GM15510 (cell line): ENCODE measurements around the gene NDUFA8.

Experiments used
- POLR2A ChIP-seq: IDR thresholded peaks from 3 replicates; pipeline ENCODE4 v1.6.1; 2011; ENCODE audit warnings: borderline replicate concordance; ENCODE audit not compliant: insufficient read length; ENCODE audit errors: extremely low read depth

The NDUFA8 gene

GRCh38 chr9:122192261-122192875, 32.8 kb upstream of the NDUFA8 start:
- no peak for TF ChIP-seq POLR2A

GRCh38 chr9:122191584-122191983, 32.0 kb upstream of the NDUFA8 start:
- TF ChIP-seq POLR2A, result no peak

DNA sequence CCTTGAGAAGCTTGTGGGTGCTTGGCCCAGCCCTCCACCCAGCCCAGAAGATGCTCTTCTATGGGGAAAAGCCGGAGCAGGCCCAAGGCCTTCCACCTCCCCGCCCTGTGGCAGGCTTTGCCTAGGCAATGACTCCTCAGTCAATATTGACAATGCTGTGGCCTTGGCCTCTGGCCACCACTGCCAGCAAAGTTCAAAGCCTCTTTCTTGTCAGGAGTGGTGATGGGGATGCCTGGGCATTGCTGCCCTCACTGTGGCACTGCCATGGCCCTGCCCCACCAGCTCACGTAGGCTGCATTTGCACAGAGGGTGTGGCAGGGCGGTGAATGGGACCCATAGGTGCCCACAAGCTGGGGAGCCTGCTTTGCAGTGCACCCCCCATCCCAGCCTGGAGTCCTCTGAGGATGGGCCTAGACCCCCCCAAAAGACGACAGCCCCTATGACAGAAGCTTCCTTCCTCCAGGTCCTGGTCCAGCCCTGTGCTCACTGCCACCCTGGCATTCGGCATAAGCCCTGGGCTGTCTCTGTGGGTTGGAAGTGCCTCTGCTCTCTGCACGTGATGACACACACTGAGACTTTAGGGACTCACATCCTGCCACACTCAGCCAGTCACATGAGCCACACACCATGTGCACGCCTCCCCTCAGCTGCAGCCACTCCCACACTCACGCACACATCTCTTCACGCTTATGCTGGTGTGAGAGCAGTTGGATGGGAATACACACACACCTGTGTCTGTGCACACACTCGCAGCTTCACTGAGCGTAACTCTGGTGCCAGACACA, 31.2 kb upstream of the NDUFA8 start:
- TF ChIP-seq POLR2A, result no peak

- no peak for TF ChIP-seq POLR2A
Measured at GRCh38 chr9:122188369-122188768, 28.8 kb upstream of the NDUFA8 start.

GRCh38 chr9:122186777-122187470, 27.3 kb upstream of the NDUFA8 start:
- no peak for TF ChIP-seq POLR2A

- TF ChIP-seq POLR2A, result no peak
Measured at GRCh38 chr9:122186301-122186700, 26.7 kb upstream of the NDUFA8 start.

DNA sequence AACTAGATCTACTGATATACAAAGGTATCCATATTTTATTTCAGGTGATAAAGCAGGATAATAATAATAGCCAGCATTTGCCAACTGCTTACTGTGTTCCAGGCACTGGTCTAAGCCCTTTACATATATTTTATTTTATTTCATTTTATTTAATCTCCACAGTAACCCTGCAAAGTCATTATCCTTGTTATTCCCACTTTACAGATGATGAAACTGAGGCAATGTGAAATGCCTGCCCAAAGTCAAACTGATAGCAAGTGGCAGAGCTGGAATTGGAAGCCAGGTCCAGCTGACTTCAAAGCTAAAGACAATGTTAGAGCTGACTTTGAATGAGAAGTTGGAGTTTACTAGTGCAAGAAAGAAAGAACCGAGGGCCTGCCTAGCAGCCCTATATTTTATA, 25.0 kb upstream of the NDUFA8 start:
- no peak for TF ChIP-seq POLR2A

DNA sequence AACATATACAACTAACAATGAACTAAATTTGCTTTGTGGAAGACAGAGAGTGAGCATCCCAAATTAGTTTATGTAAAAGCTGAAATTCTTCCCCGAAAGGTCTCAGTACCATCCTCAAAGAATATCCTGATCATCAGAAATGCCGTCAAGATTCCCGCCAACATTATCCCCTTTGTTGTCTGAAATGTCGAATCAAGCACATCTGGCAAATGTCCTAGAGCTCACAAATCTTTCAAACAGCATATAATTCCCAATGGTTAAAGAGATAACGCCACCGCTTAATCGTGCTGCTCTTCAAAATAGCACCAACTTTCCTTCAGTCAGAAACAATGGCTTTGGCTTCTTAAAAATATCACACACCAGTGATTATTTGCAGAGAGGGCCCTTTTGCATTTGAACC, 23.9 kb upstream of the NDUFA8 start:
- TF ChIP-seq POLR2A, result no peak

- TF ChIP-seq POLR2A, result no peak
Measured at GRCh38 chr9:122180633-122181032, 21.1 kb upstream of the NDUFA8 start.

GRCh38 chr9:122179690-122180074, 20.1 kb upstream of the NDUFA8 start:
- no peak for TF ChIP-seq POLR2A

- no peak for TF ChIP-seq POLR2A
Measured at GRCh38 chr9:122179054-122179689, 19.6 kb upstream of the NDUFA8 start.

DNA sequence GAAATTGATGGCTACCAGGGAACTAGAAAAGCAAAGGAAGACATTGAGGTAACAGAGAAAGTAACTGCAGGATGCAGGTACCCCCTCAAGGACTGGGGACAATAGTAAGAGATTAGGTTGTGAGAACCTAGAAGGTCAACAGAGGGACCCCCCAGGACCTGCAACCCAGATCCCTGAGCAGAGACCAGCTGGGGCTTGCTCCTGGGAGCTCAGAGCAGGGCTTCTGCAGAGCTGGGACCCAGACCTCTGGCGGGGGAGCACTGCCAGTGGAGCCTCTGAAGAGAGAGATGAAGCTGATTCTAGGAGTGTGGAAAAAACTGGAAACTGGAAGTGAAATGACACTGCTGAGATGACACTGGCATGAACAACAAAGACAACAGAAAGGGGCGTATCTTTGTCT, 17.3 kb upstream of the NDUFA8 start:
- no peak for TF ChIP-seq POLR2A

DNA sequence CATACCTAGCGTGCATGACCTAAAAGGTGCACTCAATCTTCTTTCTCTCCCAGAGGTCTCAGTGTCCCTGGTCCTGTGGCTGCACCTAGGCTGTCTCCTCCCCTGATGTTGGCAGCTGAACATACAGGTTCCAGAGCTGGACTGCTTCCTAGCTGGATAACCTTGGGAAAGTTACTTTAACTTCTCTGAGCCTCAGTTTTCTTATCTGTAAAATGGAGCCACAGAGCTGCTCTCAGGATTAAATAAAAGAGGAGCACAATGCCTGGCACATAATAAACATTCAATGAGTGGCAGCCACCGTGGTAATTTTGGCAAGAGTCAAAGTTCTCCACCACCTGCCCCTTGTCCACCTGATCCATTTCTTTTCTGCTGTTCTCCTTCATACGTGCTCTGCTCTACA, 14.1 kb upstream of the NDUFA8 start:
- TF ChIP-seq POLR2A, result no peak

DNA sequence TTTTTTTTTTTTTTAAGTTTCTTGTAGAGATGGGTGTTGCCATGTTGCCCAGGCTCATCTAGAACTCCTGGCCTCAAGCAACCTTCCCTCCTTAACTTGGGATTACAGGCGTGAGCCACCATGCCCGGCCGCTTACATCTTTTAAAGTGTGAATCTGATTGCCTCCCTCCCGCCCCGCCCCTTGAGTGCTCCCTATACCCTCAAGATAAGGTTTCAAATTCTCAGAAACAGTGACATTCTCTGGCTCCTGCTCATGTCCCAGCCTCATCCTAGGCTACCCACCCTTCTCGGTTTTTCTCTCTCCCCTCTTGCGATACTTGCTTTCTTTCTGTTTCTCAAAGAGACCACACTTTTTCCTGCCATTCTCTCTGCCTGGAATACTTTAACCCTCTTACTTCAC, 12.6 kb upstream of the NDUFA8 start:
- no peak for TF ChIP-seq POLR2A

- no peak for TF ChIP-seq POLR2A
Measured at GRCh38 chr9:122168356-122168755, 8.8 kb upstream of the NDUFA8 start.
